T-helper 2 cell treated with Interferon-gamma antibody and Interleukin-4, amounts not matched to agents 5 μg/mL and 100 μg/mL, for 36 hours (primary cell): ENCODE data around the gene IRF2.
"Not testable (repeated sequence)": the region's sequence is repeated elsewhere in the genome, so short reads cannot be mapped to it uniquely, and the experiment has no call there.

Experiments
- DNase-seq: peaks from one replicate; pipeline ENCODE4 v3.0.0; 2021; ENCODE audit warnings: low spot score
- H3K27ac Mint-ChIP-seq: one replicate; pipeline ENCODE4 v1.8.0; 2021; ENCODE audit warnings: mild to moderate bottlenecking, mixed read lengths
- H3K27me3 Mint-ChIP-seq: one replicate; pipeline ENCODE4 v1.8.0; 2021; ENCODE audit warnings: low read depth, mixed read lengths
- H3K36me3 Mint-ChIP-seq: one replicate; pipeline ENCODE4 v1.8.0; 2021; ENCODE audit warnings: low read depth, mixed read lengths
- H3K4me1 Mint-ChIP-seq: one replicate; pipeline ENCODE4 v1.8.0; 2021; ENCODE audit warnings: low read depth, mixed read lengths
- H3K4me3 Mint-ChIP-seq: one replicate; pipeline ENCODE4 v1.8.0; 2022; ENCODE audit warnings: mild to moderate bottlenecking, moderate library complexity, mixed read lengths
- H3K9me3 Mint-ChIP-seq: one replicate; pipeline ENCODE4 v1.8.0; 2021; ENCODE audit warnings: mixed read lengths

Gene IRF2

DNA sequence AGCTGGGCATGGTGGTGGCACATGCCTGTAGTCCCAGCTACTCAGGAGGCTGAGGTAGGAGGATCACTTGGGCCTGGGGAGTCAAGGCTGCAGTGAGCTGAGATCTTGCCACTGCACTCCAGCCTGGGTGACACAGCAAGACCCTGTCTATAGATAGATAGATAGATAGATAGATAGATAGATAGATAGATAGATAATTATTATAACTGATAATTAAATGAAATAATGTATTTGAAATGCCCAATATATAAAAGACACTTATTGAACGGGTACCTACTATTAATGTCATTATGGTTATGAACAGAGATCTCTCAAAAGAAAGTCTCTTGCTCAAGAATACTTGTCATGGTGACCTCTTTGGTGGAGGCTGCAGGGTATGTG lies 131.5 kb downstream of the IRF2 start:
- not testable (repeated sequence) for DNase-seq, H3K27me3 Mint-ChIP-seq, H3K36me3 Mint-ChIP-seq
- H3K27ac Mint-ChIP-seq, result peak overlapping the region; percentile 78
- H3K9me3 Mint-ChIP-seq, result peaks cover 11% of the 10 kb centered on the region
- H3K4me1 Mint-ChIP-seq, result peaks cover 19% of the 10 kb centered on the region
- peak overlapping the region; percentile 87 for H3K4me3 Mint-ChIP-seq

GRCh38 chr4:184342167-184342856 lies 132.0 kb downstream of the IRF2 start:
- peaks cover 19% of the 10 kb centered on the region for H3K4me1 Mint-ChIP-seq
- H3K36me3 Mint-ChIP-seq, result peaks cover 3% of the 10 kb centered on the region
- peaks cover 16% of the 10 kb centered on the region for H3K9me3 Mint-ChIP-seq
- H3K27ac Mint-ChIP-seq, result peak overlapping the region; percentile 8
- no peaks in the 10 kb centered on the region for H3K27me3 Mint-ChIP-seq
- no peak for DNase-seq
- peak overlapping the region; percentile 48 for H3K4me3 Mint-ChIP-seq

DNA sequence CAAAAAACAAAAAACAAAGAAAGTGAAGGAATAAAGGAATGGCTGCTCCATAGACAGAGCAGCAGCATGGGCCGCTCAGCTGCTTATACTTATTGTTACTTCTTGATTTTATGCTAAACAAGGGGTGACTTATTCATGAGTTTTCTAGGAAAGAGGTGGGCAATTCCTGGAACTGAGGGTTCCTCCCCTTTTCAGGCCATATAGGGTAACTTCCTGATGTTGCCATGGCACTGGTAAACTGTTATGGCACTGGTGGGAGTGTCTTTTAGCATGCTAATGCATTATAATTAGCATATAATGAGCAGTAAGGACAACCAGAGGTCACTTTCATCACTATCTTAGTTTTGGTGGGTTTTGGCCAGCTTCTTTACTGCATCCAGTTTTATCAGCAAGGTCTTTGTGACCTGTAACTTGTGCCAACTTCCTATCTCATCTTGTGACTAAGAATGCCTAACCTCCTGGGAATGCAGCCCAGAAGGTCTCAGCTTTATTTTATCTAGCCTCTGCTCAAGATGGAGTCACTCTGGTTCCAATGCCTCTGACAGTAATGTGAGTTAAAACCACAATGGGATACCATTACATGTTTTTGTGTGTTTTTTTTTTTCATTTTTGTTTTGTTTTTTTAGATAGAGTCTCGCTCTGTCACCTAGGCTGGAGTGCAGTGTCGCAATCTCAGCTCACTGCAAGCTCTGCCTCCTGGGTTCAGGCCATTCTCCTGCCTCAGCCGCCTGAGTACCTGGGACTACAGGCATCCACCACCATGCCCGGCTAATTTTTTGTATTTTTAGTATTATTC lies 134.8 kb downstream of the IRF2 start:
- Mint-ChIP-seq H3K9me3 (peaks cover 32% of the 10 kb centered on the region), H3K4me1 (peaks cover 30% of the 10 kb centered on the region)
- H3K36me3 Mint-ChIP-seq, H3K4me3 Mint-ChIP-seq, DNase-seq, H3K27me3 Mint-ChIP-seq, H3K27ac Mint-ChIP-seq: not testable (repeated sequence)

DNA sequence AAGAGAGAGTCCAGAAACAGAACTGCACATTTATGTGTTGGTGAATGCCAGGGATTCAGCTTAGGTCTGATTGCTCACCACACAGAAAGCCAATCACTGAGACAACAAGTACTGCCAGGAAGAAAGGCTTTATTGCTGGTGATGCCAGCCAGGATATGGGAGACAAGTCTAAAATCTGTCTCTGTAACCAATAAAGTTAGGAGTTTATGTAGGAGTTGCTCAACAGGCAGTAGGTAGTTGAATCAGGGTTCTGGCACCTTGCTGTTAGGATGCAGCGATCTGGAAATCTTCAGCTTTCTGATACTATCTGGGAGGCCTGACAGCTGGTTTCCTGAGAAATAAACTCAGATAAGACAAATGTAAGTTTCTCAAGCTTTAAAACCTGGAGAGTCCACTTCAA lies 136.4 kb downstream of the IRF2 start:
- H3K36me3 Mint-ChIP-seq, result peaks cover 6% of the 10 kb centered on the region

More for the DNA sequence above, 136.4 kb downstream of the IRF2 start:
- no peak for DNase-seq
- no peak overlapping the region for H3K4me3 Mint-ChIP-seq
- peaks cover 35% of the 10 kb centered on the region for H3K9me3 Mint-ChIP-seq
- H3K27me3 Mint-ChIP-seq, result no peaks in the 10 kb centered on the region
- H3K4me1 Mint-ChIP-seq, result peaks cover 18% of the 10 kb centered on the region
- no peak overlapping the region for H3K27ac Mint-ChIP-seq
